Measurements from ENCODE around the gene CCER1. TPM values are rescaled to one million over a fixed set of nuclear protein-coding genes. Genes with fewer than 3 reads are reported as not detected.

CCER1 gene
- total RNA-seq, 1 donor from 2014 or later = not detected

DNA sequence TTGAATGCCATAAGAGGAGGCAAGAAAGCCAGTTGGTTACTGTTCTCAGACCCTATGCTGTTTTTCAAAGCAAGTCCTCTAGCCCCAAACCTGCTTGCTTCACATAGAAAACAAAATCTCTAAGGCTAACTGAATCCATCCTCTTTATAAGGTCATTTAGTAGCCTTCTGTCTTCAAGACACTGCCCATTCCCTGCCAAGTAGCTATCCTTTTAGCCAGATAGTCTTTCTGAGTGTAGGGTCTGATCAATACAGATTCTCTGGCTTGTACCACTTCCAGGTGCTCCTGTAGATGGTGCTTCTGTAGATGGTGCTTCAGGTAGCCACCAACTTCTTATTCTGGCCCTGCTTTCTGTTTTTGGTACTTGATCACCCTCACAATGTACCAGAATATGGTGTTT lies 15.9 kb upstream of the CCER1 start:
- ATAC-seq (no peak), DNase-seq (ENCODE audit: low spot score) (no peak)
- intact Hi-C loops (cut with DNase I) = loop anchor here (10.0 kb wide), 1 partner anchor 384 kb away; no protein-coding TSS in a partner anchor

GRCh38 chr12:90970471-90970870 lies 15.5 kb upstream of the CCER1 start:
- DNase-seq (ENCODE audit: low spot score) (no peak), ATAC-seq (no peak)

DNA sequence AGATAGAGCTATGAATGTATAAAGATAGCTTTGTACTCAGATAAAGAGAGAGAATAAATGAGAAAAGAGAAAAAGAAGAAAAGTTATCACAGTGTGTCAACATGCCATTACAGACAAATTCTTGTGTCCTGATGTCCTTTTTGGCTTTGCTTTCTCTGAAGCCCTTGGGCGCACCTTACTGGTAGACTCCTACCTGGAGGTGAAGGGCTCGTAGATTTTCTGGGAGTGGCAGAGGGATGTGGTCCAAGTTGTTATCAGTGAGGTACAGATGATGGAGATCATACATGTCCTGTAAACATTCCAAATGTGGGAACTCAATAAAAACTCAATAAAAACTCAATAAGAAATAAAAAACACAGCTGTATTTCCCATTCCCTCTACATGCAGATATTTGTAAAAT lies 14.9 kb upstream of the CCER1 start:
- intact Hi-C loops (cut with DNase I) = loop anchor here (10.0 kb wide), 1 partner anchor 385 kb away; no protein-coding TSS in a partner anchor
- ATAC-seq = no peak
- DNase-seq (ENCODE audit: low spot score) = no peak

More at GRCh38 chr12:90970471-90970870, 15.5 kb upstream of the CCER1 start:
- intact Hi-C loops (cut with DNase I) = loop anchor here (10.0 kb wide), 1 partner anchor 384 kb away; no protein-coding TSS in a partner anchor

- ATAC-seq = no peak
- DNase-seq (ENCODE audit: low spot score) = no peak
- intact Hi-C loops (cut with DNase I) = no loop called here
Measured at GRCh38 chr12:90969346-90969745, 14.4 kb upstream of the CCER1 start.

DNA sequence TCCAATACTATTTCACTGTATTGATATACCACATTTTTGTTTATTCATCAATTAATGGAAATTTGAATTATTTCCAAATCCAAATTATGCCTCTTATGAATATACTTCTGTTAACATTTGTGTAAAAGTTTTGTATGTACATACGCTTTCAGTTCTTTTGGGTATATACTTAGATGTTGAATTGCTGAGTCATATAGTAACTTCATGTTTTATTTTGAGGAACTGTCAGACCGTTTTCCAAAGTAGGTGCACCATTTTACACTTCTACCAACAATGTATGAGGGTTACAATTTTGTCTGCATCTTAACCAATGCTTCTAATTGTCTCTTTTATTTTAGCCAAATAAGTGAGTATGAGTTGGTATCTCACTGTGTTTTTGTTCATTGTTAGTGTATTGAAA lies 10.2 kb upstream of the CCER1 start:
- DNase-seq (ENCODE audit: low spot score) (no peak), ATAC-seq (no peak)

GRCh38 chr12:90964616-90965015 lies 9.6 kb upstream of the CCER1 start:
- ATAC-seq (no peak), DNase-seq (ENCODE audit: low spot score) (no peak)
- intact Hi-C loops (cut with DNase I) = no loop called here

More for the DNA sequence above, 10.2 kb upstream of the CCER1 start:
- intact Hi-C loops (cut with DNase I) = no loop called here

DNA sequence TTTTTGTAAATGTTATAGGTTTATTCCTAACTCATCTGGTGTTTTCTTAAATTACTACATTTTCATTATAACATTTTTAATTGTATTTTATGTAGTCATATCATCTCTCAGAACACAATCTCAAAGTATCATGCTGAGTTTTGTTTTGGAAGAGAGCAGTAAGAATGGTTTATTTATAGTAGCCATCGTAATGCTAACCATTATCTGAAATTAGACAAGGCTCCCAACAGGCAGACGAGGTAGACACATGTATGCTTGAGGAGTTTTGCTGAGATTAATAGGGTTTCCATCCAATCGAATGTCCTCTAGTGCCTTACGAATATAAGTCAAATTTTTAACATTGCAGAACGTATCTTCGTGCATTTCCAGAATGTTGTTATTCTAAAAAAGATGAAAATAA lies 9.0 kb upstream of the CCER1 start:
- intact Hi-C loops (cut with DNase I) = no loop called here
- DNase-seq (ENCODE audit: low spot score) = no peak
- ATAC-seq = no peak

DNA sequence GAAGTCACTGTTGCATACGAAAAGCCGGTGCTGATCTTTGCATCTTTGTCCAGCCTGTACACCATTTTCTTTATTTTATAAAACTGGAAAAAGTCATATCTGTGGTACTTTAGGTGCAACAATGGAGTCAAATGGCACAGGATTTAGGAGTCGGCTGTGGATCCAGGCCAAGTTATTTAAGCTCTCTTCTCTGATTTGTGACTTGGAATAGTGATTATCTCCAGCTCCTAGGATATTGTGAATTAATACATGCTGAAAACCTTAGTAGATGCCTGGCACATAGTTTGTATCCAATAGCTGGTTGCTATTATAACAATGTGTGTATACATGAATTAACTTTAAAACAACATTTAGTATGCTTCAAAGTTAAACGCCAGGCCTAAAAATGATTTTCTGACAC lies 6.2 kb upstream of the CCER1 start:
- ATAC-seq (no peak), DNase-seq (ENCODE audit: low spot score) (no peak)
- intact Hi-C loops (cut with DNase I) = no loop called here

GRCh38 chr12:90959538-90960139 lies 4.7 kb upstream of the CCER1 start:
- ATAC-seq (peak; percentile 75), DNase-seq (ENCODE audit: low spot score) (no peak)
- intact Hi-C loops (cut with DNase I) = no loop called here

DNA sequence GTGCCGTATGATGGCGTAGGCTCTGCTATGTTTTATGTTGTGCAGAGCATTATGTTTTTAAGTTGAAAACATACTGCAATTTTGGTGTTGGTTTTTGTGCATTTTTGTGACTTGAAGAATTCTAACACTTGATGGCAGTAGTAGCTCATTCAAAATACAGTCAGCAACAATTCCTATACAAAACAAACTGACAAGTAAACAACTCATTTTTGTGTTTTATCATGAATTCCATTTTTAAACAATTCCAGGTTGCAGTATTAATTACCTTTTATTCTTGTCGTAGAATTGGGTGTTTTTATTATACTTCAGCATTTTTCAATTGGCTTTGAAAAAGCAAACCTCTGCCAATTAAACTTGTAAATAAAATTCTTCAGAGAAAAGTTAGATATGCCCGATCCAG lies 4.1 kb upstream of the CCER1 start:
- ATAC-seq (peak; percentile 55), DNase-seq (ENCODE audit: low spot score) (no peak)
- intact Hi-C loops (cut with DNase I) = no loop called here

GRCh38 chr12:90958347-90958746 lies 3.4 kb upstream of the CCER1 start:
- no peak for DNase-seq (ENCODE audit: low spot score)
- intact Hi-C loops (cut with DNase I) = no loop called here

DNA sequence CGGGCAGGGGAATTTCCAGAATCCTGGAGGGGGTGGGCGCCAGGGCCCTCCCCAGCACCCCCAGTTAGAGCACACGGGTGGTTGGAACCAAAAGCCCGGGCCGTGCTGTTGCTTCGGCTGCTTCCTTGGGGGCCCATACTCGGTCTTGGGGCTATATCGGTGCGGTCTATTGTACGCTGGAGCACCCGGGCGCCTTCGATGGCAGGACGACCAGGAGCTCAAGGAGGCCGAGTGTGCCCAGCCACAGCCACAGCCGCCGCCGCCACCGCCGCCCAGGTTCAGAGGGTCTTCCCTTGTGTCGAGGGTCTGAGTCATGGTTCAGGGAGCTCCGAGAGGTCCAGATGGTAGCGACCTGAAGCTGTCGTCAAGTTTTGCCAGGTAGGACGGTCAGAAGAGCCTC lies 548 bp downstream of the CCER1 start:
- DNase-seq (ENCODE audit: low spot score) (no peak), ATAC-seq (peak; percentile 31)
- intact Hi-C loops (cut with DNase I) = no loop called here

More at GRCh38 chr12:90958347-90958746, 3.4 kb upstream of the CCER1 start:
- ATAC-seq = peak; percentile 18

DNA sequence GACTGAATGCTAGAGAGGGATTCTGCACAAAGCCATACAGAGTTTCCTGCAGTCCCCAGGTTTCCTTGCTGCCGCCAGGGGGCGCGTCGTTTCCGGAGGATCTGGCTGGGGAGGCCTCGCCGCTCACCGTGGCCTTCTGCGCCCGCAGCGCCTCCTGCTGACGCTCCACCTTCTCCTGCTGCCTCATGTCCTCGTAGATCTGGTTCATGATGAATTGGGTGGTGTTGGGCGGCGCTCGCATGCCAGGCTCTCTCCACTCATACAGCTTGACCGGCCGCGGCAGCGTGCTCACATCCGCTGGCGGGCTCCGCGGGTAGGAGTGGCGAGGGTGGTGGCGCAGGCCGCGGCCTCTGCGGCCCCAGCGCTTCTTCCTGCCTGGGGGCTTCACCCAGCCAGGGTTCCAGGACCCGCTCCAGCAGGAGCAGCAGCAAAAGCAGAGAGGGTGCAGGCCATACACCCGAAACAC lies 987 bp downstream of the CCER1 start:
- ATAC-seq = no peak
- peak; percentile 53 for DNase-seq (ENCODE audit: low spot score)
- intact Hi-C loops (cut with DNase I) = no loop called here

- DNase-seq (ENCODE audit: low spot score) (no peak), ATAC-seq (no peak)
- intact Hi-C loops (cut with DNase I) = no loop called here
Measured at GRCh38 chr12:90951432-90952105, 3.4 kb downstream of the CCER1 start.

DNA sequence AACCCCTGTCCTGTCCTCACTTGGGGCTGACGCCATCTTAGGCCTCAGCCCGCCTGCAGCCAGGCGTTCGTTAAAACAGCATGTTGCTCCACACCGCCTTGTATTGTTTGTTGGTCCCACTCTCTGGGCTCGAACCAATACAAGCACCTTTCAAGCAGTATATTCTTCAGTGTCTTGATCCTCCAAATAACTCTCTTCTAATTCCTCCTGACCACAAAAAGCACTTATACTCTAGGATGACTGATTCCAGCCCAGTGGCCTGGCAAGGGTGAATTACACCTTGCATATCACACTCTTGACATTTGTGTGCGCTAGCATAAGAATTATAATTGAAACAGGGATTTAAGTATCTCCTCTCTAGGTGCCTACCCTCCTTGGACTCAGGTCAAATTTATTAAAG lies 7.1 kb downstream of the CCER1 start:
- ATAC-seq = no peak
- intact Hi-C loops (cut with DNase I) = no loop called here
- DNase-seq (ENCODE audit: low spot score) = no peak

DNA sequence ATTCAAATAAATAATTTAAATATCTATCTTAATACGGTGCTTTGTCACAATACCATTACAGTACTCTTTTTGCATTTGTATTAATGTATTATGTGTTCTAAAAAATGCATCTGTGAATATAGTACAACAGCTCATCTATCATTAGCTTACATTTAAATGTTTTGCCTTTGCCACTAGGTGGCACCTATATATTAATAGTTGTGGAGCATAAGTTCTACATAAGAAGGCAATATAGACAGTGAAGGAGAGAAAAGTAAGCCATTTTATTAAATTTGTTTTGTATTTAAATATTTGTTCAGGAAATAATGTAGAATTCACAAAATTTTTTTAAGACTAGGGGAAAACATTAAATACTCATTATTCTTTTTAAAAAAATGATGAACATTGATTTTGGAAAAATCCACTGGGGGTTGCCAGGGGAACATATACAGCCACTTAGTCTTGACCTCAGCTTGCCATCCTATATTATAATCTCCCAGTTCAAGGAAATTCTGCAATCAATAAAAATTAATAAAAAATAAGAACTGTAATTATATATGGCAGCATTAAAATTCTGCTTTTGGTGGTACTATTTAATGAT lies 9.8 kb downstream of the CCER1 start:
- intact Hi-C loops (cut with DNase I) = no loop called here
- DNase-seq (ENCODE audit: low spot score) (no peak), ATAC-seq (no peak)

DNA sequence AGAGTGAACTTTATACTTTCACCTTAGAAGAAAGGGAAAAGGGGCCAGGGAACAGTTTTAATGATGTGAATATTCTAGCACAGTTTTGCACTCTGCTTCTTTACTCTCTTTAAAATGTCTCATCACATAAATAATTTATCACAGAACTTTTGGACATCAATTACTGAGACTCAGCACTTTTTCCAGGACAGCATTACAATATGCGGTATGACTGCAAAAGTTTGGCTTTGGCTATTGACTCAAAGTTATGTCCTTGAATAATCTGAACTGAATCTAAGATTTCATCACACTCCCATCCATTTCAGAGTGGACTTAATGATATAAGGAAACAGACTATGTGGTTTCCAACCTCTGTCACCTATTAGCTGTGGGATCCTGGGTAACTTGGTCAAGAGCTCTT lies 11.7 kb downstream of the CCER1 start:
- ATAC-seq = no peak
- DNase-seq (ENCODE audit: low spot score) = no peak

GRCh38 chr12:90940872-90941499 lies 14.0 kb downstream of the CCER1 start:
- intact Hi-C loops (cut with DNase I) = no loop called here
- no peak for ATAC-seq
- no peak for DNase-seq (ENCODE audit: low spot score)

More for the DNA sequence above, 11.7 kb downstream of the CCER1 start:
- intact Hi-C loops (cut with DNase I) = no loop called here

- DNase-seq (ENCODE audit: low spot score) (no peak), ATAC-seq (no peak)
- intact Hi-C loops (cut with DNase I) = no loop called here
Measured at GRCh38 chr12:90939382-90939781, 15.6 kb downstream of the CCER1 start.

DNA sequence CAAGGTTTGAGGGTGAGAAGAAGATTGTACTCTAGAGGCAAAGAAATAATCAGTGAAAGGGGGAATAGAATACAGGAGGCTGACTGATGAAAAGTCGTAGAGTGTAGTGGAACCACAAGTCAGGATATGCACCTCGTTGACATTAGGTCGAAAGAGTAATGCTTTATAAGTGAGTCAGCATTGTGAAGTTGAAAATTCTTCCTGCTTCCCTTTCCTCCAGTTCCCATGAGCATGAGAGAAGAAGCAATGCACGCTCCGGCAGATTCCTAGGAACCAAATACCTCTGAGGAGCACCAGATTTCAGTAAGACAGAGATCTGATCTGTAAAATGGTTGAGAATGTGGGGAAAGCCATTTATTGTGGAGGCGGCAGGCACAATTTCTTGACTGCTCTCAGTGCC lies 16.5 kb downstream of the CCER1 start:
- intact Hi-C loops (cut with DNase I) = no loop called here

More for the DNA sequence above, 16.5 kb downstream of the CCER1 start:
- no peak for ATAC-seq
- no peak for DNase-seq (ENCODE audit: low spot score)

Data from sciatic nerve (tissue), 2 donors.